CD14-positive monocyte (primary cell): ENCODE data around the gene ANO2. TPM values are rescaled to one million over a fixed set of nuclear protein-coding genes. Genes with fewer than 3 reads are reported as not detected.

ENCODE experiments used
- DNase-seq, 3 donors: peaks; one replicate each; pipeline ENCODE4 v3.0.0-alpha.2; 2011 to 2022
- H2AFZ ChIP-seq: 2 replicates; pipeline ENCODE4 v1.6.0; 2012; ENCODE audit warnings: mild to moderate bottlenecking, low read depth, low read length, inconsistent platforms; ENCODE audit not compliant: insufficient read depth, poor library complexity, severe bottlenecking
- H3K27ac ChIP-seq, 2 donors: 1 replicate in 1 of 2; 2 replicates in 1 of 2; pipeline ENCODE4 v1.5.1; 2012 to 2013; ENCODE audit warnings: low read length in 2 of 2, control low read depth in 1 of 2, inconsistent platforms in 1 of 2, low read depth in 1 of 2, mild to moderate bottlenecking in 1 of 2
- H3K27me3 ChIP-seq, 2 donors: one replicate each; pipeline versions ENCODE4 v1.6.0 to v1.6.1; 2011 to 2013; ENCODE audit warnings: low read length in 2 of 2; ENCODE audit not compliant: control insufficient read depth in 2 of 2, insufficient read depth in 2 of 2
- H3K36me3 ChIP-seq, 2 donors: replicated peaks in 1 of 2; 1 replicate in 1 of 2; 2 replicates in 1 of 2; pipeline versions ENCODE4 v1.5.1 to v1.6.1; 2012 to 2013; ENCODE audit warnings: low read length in 2 of 2, control low read depth in 1 of 2, inconsistent platforms in 1 of 2, mild to moderate bottlenecking in 1 of 2; ENCODE audit not compliant: insufficient read depth in 2 of 2, control insufficient read depth in 1 of 2
- H3K4me1 ChIP-seq, 2 donors: 1 replicate in 1 of 2; 2 replicates in 1 of 2; pipeline versions ENCODE4 v1.5.1 to v1.6.1; 2012 to 2013; ENCODE audit warnings: low read length in 2 of 2, control low read depth in 1 of 2, inconsistent platforms in 1 of 2, mild to moderate bottlenecking in 1 of 2, moderate library complexity in 1 of 2; ENCODE audit not compliant: insufficient read depth in 2 of 2, control insufficient read depth in 1 of 2
- H3K4me2 ChIP-seq: replicated peaks from 2 replicates; pipeline ENCODE3; 2012; ENCODE audit warnings: low read length, moderate library complexity, mild to moderate bottlenecking; ENCODE audit not compliant: poor library complexity, severe bottlenecking; ENCODE audit errors: extremely low read depth
- H3K4me3 ChIP-seq, 3 experiments: fragments of 200-600 bp in 1 of 3; sonication (generic) in 1 of 3; replicated peaks in 1 of 3; 1 replicate in 2 of 3; 2 replicates in 1 of 3; pipeline ENCODE4 v1.5.1; 2011 to 2013; ENCODE audit warnings: low read length in 3 of 3, mild to moderate bottlenecking in 3 of 3, control low read depth in 2 of 3, low read depth in 2 of 3, inconsistent platforms in 1 of 3, moderate library complexity in 1 of 3
- H3K79me2 ChIP-seq: 2 replicates; pipeline ENCODE4 v1.6.0; 2012; ENCODE audit warnings: mild to moderate bottlenecking, control low read depth, inconsistent platforms, low read length, moderate library complexity; ENCODE audit not compliant: insufficient read depth
- H3K9ac ChIP-seq: 2 replicates; pipeline ENCODE4 v1.6.0; 2017; ENCODE audit warnings: low read length, mild to moderate bottlenecking; ENCODE audit not compliant: insufficient read depth, poor library complexity, severe bottlenecking
- H3K9me3 ChIP-seq, 2 donors: replicated peaks in 1 of 2; 1 replicate in 1 of 2; 2 replicates in 1 of 2; pipeline versions ENCODE4 v1.5.1 to v1.6.1; 2012 to 2013; ENCODE audit warnings: low read length in 2 of 2, control low read depth in 1 of 2; ENCODE audit not compliant: control insufficient read depth in 1 of 2, insufficient read depth in 1 of 2
- H4K20me1 ChIP-seq: 2 replicates; pipeline ENCODE4 v1.6.0; 2012; ENCODE audit warnings: mild to moderate bottlenecking, low read length, control low read depth, moderate library complexity; ENCODE audit not compliant: insufficient read depth
- H3K27ac Mint-ChIP-seq, 7 donors: one replicate each; pipeline ENCODE4 v1.8.0; 2020; ENCODE audit warnings: mild to moderate bottlenecking in 7 of 7, mixed read lengths in 7 of 7, moderate library complexity in 6 of 7, inconsistent platforms in 2 of 7
- H3K27me3 Mint-ChIP-seq, 3 donors: one replicate each; pipeline ENCODE4 v1.8.0; 2021 to 2022; ENCODE audit warnings: low read depth in 3 of 3, mild to moderate bottlenecking in 3 of 3, mixed read lengths in 3 of 3, moderate library complexity in 3 of 3, inconsistent platforms in 1 of 3
- H3K36me3 Mint-ChIP-seq, 2 donors: one replicate each; pipeline ENCODE4 v1.8.0; 2020; ENCODE audit warnings: mixed read lengths in 2 of 2, inconsistent platforms in 1 of 2, mild to moderate bottlenecking in 1 of 2
- H3K4me1 Mint-ChIP-seq: one replicate; pipeline ENCODE4 v1.8.0; 2020; ENCODE audit warnings: mild to moderate bottlenecking, mixed read lengths
- H3K4me3 Mint-ChIP-seq, 2 donors: one replicate each; pipeline ENCODE4 v1.8.0; 2020; ENCODE audit warnings: mild to moderate bottlenecking in 2 of 2, mixed read lengths in 2 of 2, moderate library complexity in 1 of 2
- H3K9me3 Mint-ChIP-seq, 7 donors: one replicate each; pipeline ENCODE4 v1.8.0; 2020 to 2022; ENCODE audit warnings: mixed read lengths in 7 of 7, mild to moderate bottlenecking in 6 of 7, moderate library complexity in 6 of 7, inconsistent platforms in 2 of 7
- CTCF ChIP-seq: fragments of 200-600 bp; IDR thresholded peaks from one replicate; pipeline ENCODE4 v1.8.0; 2022; ENCODE audit warnings: antibody characterized with exemption, mild to moderate bottlenecking
- WGBS: methylation state at CpG from one replicate; pipeline ENCODE4 v1.1.5; 2013; ENCODE audit warnings: missing lambda C conversion rate; ENCODE audit not compliant: insufficient coverage; 5-methylcytosine and 5-hydroxymethylcytosine counted together
- intact Hi-C, 2 donors: fragments of 100-400 bp; cut with micrococcal nuclease; formaldehyde crosslinking; loops; one replicate each; pipeline versions ENCODE4 v1.15.0 to v1.15.1; 2023
- polyA plus RNA-seq, 3 donors: library from polyadenylated mRNA; depleted of rRNA in 1 of 3; unstranded in 2 of 3; stranded (reverse) in 1 of 3; fragments of 300-500 nt in 2 of 3; fragments of >200 nt in 1 of 3; fragmentation: Illumina TruSeq in 2 of 3; gene quantifications; 1 replicate in 2 of 3; 2 replicates in 1 of 3; pipeline ENCODE4 v1.2.3, GENCODE V29; 2012 to 2021

Gene ANO2
- polyA plus RNA-seq, 3 donors: not detected

DNA sequence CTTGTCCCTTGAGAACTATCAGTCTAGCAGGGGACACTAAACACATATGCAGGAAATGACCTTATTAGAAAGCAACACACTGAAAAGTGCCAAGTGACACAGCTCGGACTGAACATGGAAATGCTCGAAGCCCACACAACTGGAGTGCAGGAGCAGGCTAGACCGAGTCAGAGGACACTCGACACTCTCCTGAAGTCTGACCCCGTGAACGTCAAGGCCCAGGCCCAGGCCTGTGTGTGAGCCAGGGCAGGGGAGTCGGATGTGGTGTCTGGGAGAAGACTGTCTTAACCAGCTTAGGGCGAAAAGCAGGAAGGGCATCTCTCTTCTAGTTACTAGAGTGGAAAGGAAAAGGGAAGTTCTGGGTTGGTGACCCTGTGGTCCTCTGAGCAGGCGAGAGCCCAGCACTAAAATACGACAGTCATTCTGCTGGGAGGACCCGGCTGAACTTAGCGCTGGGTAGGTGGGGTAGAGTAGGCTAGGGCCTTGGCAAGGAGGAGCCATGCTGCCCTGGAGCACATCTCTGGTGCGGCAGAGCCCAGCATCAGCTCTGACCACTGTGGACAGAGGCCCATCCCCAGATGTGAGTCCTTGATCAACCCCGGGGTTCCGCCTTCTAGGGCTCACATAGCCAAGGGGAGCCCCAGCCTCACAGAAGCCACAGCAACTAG, 420.2 kb downstream of the ANO2 start:
- H3K4me3 Mint-ChIP-seq: no peak overlapping the region
- Histone ChIP-seq H3K9me3 (no peaks in the 10 kb centered on the region), H3K27me3 (no peaks in the 10 kb centered on the region), H3K27ac (no peak overlapping the region), H4K20me1 (no peaks in the 10 kb centered on the region), H3K4me3 (no peak overlapping the region), H3K79me2 (no peaks in the 10 kb centered on the region), H2AFZ (no peak overlapping the region), H3K4me1 (no peaks in the 10 kb centered on the region), H3K9ac (no peak overlapping the region), H3K36me3 (no peaks in the 10 kb centered on the region), H3K4me2 (no peak overlapping the region)
- H3K4me1 Mint-ChIP-seq: no peaks in the 10 kb centered on the region
- H3K9me3 Mint-ChIP-seq: peaks cover 0 to 4% (median 1%) of the 10 kb centered on the region in 7 donors
- 81% methylated on average over 13 of the region's 15 CpGs for WGBS
- no peak for DNase-seq
- intact Hi-C loops: no loop called here
- peaks cover 2 to 11% (median 4%) of the 10 kb centered on the region in 3 donors for H3K27me3 Mint-ChIP-seq
- H3K27ac Mint-ChIP-seq: peak overlapping the region in 1 of 7 donors; percentile 57
- TF ChIP-seq CTCF: no peak
- H3K36me3 Mint-ChIP-seq: no peaks in the 10 kb centered on the region

DNA sequence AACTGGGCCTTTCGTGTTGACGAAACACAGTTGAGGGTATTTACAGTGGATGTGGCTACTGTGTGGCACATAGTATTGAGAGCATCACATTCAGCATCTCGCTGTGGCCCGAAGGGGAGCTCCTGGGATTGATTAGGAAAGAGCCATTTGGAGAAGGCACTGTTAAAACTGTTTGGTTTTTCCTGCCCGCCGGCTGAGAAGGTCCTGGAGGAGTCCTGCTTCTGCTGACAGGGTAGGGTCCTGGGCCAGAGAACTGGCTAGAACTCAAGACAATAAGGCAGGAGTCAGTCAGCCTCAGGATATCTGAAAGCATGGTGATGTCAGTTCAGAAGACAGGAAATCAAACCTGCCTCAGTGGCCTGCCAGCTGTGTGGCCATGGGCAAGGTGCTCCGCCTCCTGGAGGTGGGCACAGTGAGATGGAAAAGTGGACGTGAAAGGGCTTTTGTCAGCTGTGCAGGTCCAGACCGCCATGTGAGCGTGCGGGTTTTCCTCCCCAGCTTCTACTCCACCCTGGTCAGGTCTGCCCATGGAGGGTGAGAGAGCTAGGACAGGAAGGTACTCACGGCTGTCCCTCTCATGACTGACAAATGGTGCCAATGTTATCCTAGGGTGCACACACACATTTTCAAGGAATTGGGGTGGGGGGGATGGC, 420.8 kb downstream of the ANO2 start:
- no peaks in the 10 kb centered on the region for H3K4me1 Mint-ChIP-seq
- peaks cover 0 to 1% (median 0%) of the 10 kb centered on the region in 7 donors for H3K9me3 Mint-ChIP-seq
- WGBS: 96% methylated on average over 6 of the region's 12 CpGs
- no peak overlapping the region for H3K4me2 ChIP-seq
- no peak overlapping the region for H2AFZ ChIP-seq
- no peaks in the 10 kb centered on the region for H3K27me3 ChIP-seq
- H3K9me3 ChIP-seq: no peaks in the 10 kb centered on the region
- no peaks in the 10 kb centered on the region for H4K20me1 ChIP-seq
- no peak overlapping the region for H3K4me3 ChIP-seq
- no peak overlapping the region for H3K9ac ChIP-seq
- H3K27me3 Mint-ChIP-seq: peaks cover 2 to 11% (median 4%) of the 10 kb centered on the region in 3 donors
- intact Hi-C loops: no loop called here
- no peaks in the 10 kb centered on the region for H3K79me2 ChIP-seq
- no peak for TF ChIP-seq CTCF
- H3K4me3 Mint-ChIP-seq: no peak overlapping the region
- no peaks in the 10 kb centered on the region for H3K36me3 ChIP-seq
- H3K36me3 Mint-ChIP-seq: no peaks in the 10 kb centered on the region
- H3K4me1 ChIP-seq: no peaks in the 10 kb centered on the region
- no peak for DNase-seq
- H3K27ac ChIP-seq: no peak overlapping the region
- H3K27ac Mint-ChIP-seq: no peak overlapping the region
